Stomach smooth muscle (tissue), 2 donors: ENCODE data around the gene CLASP1.

Source experiments
- H3K27ac ChIP-seq: one replicate; pipeline ENCODE4 v1.7.0; 2013; ENCODE audit warnings: mild to moderate bottlenecking, low read length, inconsistent platforms
- H3K27me3 ChIP-seq, 2 donors: one replicate each; pipeline ENCODE4 v1.7.0; 2013; ENCODE audit warnings: low read length in 2 of 2; ENCODE audit not compliant: insufficient read depth in 2 of 2, control insufficient read depth in 1 of 2
- H3K36me3 ChIP-seq, 2 donors: one replicate each; pipeline ENCODE4 v1.7.0; 2013; ENCODE audit warnings: low read length in 2 of 2; ENCODE audit not compliant: control insufficient read depth in 2 of 2, insufficient read depth in 2 of 2
- H3K4me1 ChIP-seq: one replicate; pipeline ENCODE4 v1.7.0; 2013; ENCODE audit warnings: low read length; ENCODE audit not compliant: control insufficient read depth, insufficient read depth
- H3K4me3 ChIP-seq, 2 donors: one replicate each; pipeline ENCODE4 v1.7.0; 2013; ENCODE audit warnings: low read length in 2 of 2
- H3K9ac ChIP-seq, 2 donors: one replicate each; pipeline ENCODE4 v1.7.0; 2013; ENCODE audit warnings: low read length in 2 of 2, mild to moderate bottlenecking in 1 of 2
- H3K9me3 ChIP-seq, 2 donors: one replicate each; pipeline ENCODE4 v1.7.0; 2013; ENCODE audit warnings: low read length in 2 of 2; ENCODE audit not compliant: control insufficient read depth in 2 of 2
- donor health status: healthy.
- donor health status: Pancreatic carcinoma.

CLASP1 gene

DNA sequence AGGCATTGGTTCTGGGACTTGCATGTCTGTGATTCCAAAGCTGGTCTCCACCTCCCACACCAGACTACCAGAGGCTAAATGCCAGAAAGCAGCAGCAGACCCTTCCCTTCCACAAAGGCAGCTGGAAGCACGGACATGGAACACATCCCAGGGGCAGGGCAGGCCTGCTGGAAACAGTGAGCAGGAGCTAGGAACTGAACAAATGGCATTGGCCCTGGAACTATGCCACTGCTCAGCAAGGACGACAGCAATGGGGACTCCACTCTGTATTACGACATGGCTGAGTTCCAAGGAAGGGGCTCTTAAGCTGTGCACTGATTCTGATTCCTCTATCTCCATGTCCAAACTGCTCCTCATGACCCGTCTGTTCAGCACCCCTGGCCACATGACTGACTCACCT, 286.5 kb downstream of the CLASP1 start:
- Histone ChIP-seq H3K9me3 (no peaks in the 10 kb centered on the region), H3K27ac (no peak overlapping the region), H3K36me3 (peaks cover 40 to 46% of the 10 kb centered on the region in 2 donors), H3K4me3 (no peak overlapping the region), H3K9ac (no peak overlapping the region), H3K27me3 (no peaks in the 10 kb centered on the region), H3K4me1 (peaks cover 5% of the 10 kb centered on the region)

- Histone ChIP-seq H3K4me3 (no peak overlapping the region), H3K4me1 (peaks cover 5% of the 10 kb centered on the region), H3K27me3 (no peaks in the 10 kb centered on the region), H3K27ac (no peak overlapping the region), H3K36me3 (peaks cover 39 to 47% of the 10 kb centered on the region in 2 donors), H3K9me3 (no peaks in the 10 kb centered on the region), H3K9ac (no peak overlapping the region)
These were observed 287.0 kb downstream of the CLASP1 start for GRCh38 chr2:121362226-121362625.

DNA sequence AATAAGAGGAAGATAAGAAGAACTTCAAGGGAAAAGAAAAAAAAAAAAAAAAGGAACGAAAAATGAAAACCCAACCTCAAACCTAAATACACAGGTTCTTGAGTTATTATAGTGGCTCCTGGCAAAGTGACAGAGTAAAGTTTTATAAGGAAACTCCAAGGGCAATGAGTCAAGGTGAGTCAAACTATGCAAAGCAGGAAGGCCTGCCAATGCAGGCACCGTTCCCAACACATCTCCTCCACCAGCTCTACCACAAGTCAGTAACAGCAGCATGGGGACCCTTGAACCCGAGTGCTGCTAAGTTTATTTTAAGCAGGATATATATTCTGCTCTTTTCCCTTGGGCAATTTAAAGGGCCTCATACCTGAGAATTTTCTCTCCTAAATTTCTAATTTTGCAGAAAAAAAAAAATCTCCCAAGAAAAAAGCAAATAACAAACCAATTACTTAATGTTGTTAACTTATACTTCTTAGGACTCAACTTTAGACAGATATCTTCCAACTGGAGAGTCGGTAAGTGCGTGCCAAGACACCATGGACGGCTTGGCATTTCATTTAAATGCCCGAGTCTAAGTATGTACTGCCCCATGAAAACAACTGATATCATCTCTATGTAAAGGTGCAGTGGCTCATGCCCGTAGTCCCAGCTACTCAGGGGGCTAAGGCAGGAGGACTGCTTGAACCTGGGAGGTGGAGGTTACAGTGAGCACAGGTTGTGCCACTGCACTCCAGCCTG, 288.5 kb downstream of the CLASP1 start:
- peaks cover 33 to 39% of the 10 kb centered on the region in 2 donors for H3K36me3 ChIP-seq
- no peak overlapping the region for H3K27ac ChIP-seq
- H3K9me3 ChIP-seq, result no peaks in the 10 kb centered on the region
- H3K27me3 ChIP-seq, result no peaks in the 10 kb centered on the region
- no peak overlapping the region for H3K9ac ChIP-seq
- peaks cover 5% of the 10 kb centered on the region for H3K4me1 ChIP-seq
- H3K4me3 ChIP-seq, result no peak overlapping the region

GRCh38 chr2:121359716-121360565, 289.3 kb downstream of the CLASP1 start:
- Histone ChIP-seq H3K4me1 (peaks cover 7% of the 10 kb centered on the region), H3K27me3 (no peaks in the 10 kb centered on the region), H3K9me3 (no peaks in the 10 kb centered on the region), H3K36me3 (peaks cover 26 to 33% of the 10 kb centered on the region in 2 donors), H3K9ac (no peak overlapping the region), H3K27ac (no peak overlapping the region), H3K4me3 (no peak overlapping the region)

GRCh38 chr2:121359170-121359569, 290.1 kb downstream of the CLASP1 start:
- no peak overlapping the region for H3K9ac ChIP-seq
- no peak overlapping the region for H3K27ac ChIP-seq
- H3K36me3 ChIP-seq, result peaks cover 27 to 36% of the 10 kb centered on the region in 2 donors
- no peak overlapping the region for H3K4me3 ChIP-seq
- H3K4me1 ChIP-seq, result peaks cover 4% of the 10 kb centered on the region
- H3K9me3 ChIP-seq, result no peaks in the 10 kb centered on the region
- no peaks in the 10 kb centered on the region for H3K27me3 ChIP-seq

DNA sequence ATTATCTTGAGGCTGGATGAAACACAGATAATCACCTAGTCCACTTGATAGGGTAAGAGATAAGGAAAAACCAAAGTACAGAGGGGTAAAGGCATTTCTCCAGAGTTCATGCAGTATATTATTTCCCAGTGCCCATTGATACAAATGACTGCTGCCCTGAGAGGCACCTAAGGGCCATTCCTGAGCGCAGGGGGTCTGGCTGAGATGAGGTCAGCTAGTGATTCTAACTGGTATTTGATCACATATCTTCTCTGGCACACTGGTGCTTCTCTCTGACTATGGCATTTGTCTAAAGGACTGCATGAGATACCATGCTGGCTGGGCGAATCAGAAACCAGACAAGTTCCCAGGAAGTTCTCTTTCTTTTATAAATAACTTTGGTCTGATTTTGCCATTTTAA, 291.0 kb downstream of the CLASP1 start:
- Histone ChIP-seq H3K4me1 (peaks cover 4% of the 10 kb centered on the region), H3K36me3 (peaks cover 31 to 42% of the 10 kb centered on the region in 2 donors), H3K9ac (no peak overlapping the region), H3K27me3 (no peaks in the 10 kb centered on the region), H3K4me3 (no peak overlapping the region), H3K27ac (no peak overlapping the region), H3K9me3 (no peaks in the 10 kb centered on the region)

- Histone ChIP-seq H3K9ac (no peak overlapping the region), H3K36me3 (peaks cover 22 to 39% of the 10 kb centered on the region in 2 donors), H3K4me1 (peaks cover 2% of the 10 kb centered on the region), H3K27me3 (no peaks in the 10 kb centered on the region), H3K9me3 (no peaks in the 10 kb centered on the region), H3K4me3 (no peak overlapping the region), H3K27ac (no peak overlapping the region)
These were observed 293.1 kb downstream of the CLASP1 start for GRCh38 chr2:121356058-121356640.

DNA sequence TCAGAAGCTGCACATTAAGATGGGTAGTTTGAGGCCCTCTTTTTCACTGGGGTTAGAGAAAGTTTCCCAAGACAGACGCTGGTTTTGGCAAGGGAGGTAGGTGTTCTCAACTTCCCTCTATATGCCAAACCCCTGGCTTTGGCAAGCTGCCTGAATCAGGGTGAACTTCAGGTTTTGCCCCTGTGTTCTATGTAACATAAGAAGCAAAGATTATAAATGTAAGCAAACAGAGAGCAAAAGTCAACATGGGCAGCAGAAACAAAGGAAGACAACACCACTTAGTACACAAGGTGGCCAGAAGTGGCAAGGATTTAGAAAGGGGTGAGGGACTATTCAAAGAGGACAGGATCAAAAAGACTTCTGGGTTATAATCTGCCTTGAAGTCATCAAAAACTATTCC, 293.8 kb downstream of the CLASP1 start:
- peaks cover 2% of the 10 kb centered on the region for H3K4me1 ChIP-seq
- no peak overlapping the region for H3K4me3 ChIP-seq
- no peak overlapping the region for H3K27ac ChIP-seq
- H3K9ac ChIP-seq, result no peak overlapping the region
- H3K36me3 ChIP-seq, result peaks cover 22 to 36% of the 10 kb centered on the region in 2 donors
- no peaks in the 10 kb centered on the region for H3K9me3 ChIP-seq
- no peaks in the 10 kb centered on the region for H3K27me3 ChIP-seq

GRCh38 chr2:121351521-121352318, 297.5 kb downstream of the CLASP1 start:
- Histone ChIP-seq H3K36me3 (peaks cover 36 to 57% of the 10 kb centered on the region in 2 donors), H3K27me3 (no peaks in the 10 kb centered on the region), H3K27ac (no peak overlapping the region), H3K4me1 (peaks cover 21% of the 10 kb centered on the region), H3K9me3 (no peaks in the 10 kb centered on the region), H3K4me3 (no peak overlapping the region), H3K9ac (no peak overlapping the region)

DNA sequence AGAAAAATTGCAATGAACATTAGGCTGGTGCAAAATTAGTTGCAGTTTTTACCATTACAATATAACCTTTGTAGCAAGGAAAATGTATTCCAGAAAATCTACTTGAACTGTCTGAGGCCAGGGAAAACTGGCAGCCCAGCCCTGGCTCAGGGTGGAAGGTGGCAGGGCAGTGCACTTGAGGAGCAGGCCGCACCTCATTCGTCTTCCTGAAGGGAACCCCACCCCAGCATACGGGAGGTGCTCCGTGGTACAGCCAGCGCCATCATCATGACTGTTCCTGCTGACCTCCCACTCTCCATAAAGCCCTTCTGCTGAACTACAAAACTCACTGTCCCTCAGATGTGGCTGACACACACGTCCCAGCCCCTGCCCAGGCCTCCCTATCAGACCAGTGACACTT, 298.4 kb downstream of the CLASP1 start:
- peaks cover 44 to 65% of the 10 kb centered on the region in 2 donors for H3K36me3 ChIP-seq
- H3K27me3 ChIP-seq, result no peaks in the 10 kb centered on the region
- H3K4me1 ChIP-seq, result peaks cover 21% of the 10 kb centered on the region
- no peak overlapping the region for H3K9ac ChIP-seq
- peak overlapping the region; percentile 73 for H3K27ac ChIP-seq
- no peak overlapping the region for H3K4me3 ChIP-seq
- H3K9me3 ChIP-seq, result no peaks in the 10 kb centered on the region
